IMR-90 (cell line): ENCODE data around the gene TTLL11. TPM values are rescaled to one million over a fixed set of nuclear protein-coding genes. Genes with fewer than 3 reads are reported as not detected.

Experiments
- ATAC-seq: fragments of 200-7000 bp; cut with Tn5 transposase; 2 replicates; pipeline ENCODE4 v1.9.1; 2020; ENCODE audit warnings: low read depth, mild to moderate bottlenecking, moderate library complexity
- BruUV-seq: library from RNA; stranded (reverse); fragments of 400-500 nt; replicated peaks from 2 replicates; lab custom pipeline; 2021; lab: Mats Ljungman, UMichigan
- CTCF ChIA-PET: fragments of 300-600 bp; formaldehyde crosslinking; extraction: SDS; loops from one replicate; lab custom pipeline; 2021; ENCODE audit warnings: antibody characterized with exemption; lab: Yijun Ruan, JAX
- POLR2A ChIA-PET: fragments of 300-600 bp; sonication (Branson Sonifier 250); formaldehyde crosslinking; loops from one replicate; lab custom pipeline; 2022; ENCODE audit warnings: antibody characterized with exemption; ENCODE audit not compliant: unreplicated experiment; lab: Charles Lee
- DNase-seq: peaks from one replicate; pipeline ENCODE4 v3.0.0; 2013
- H2AFZ ChIP-seq: replicated peaks from 2 replicates; pipeline ENCODE3; 2013; ENCODE audit warnings: low read length, mild to moderate bottlenecking; ENCODE audit not compliant: poor library complexity
- H2AK5ac ChIP-seq: 2 replicates; pipeline ENCODE4 v1.6.1; 2013; ENCODE audit warnings: low read depth, low read length, inconsistent platforms
- H2AK9ac ChIP-seq: replicated peaks from 2 replicates; pipeline ENCODE3; 2013; ENCODE audit warnings: mild to moderate bottlenecking, low read depth, low read length, moderate library complexity; ENCODE audit not compliant: poor library complexity
- H2BK120ac ChIP-seq: 2 replicates; pipeline ENCODE4 v1.6.1; 2013; ENCODE audit warnings: low read depth, low read length, inconsistent platforms
- H2BK15ac ChIP-seq: 3 replicates; pipeline ENCODE4 v1.6.1; 2013; ENCODE audit warnings: low read depth, low read length, inconsistent platforms
- H2BK20ac ChIP-seq: 2 replicates; pipeline ENCODE4 v1.6.1; 2013; ENCODE audit warnings: low read depth, mild to moderate bottlenecking, inconsistent platforms, low read length, moderate library complexity
- H2BK5ac ChIP-seq: 2 replicates; pipeline ENCODE4 v1.6.1; 2013; ENCODE audit warnings: mild to moderate bottlenecking, low read depth, low read length, inconsistent platforms; ENCODE audit not compliant: poor library complexity, severe bottlenecking
- H3K14ac ChIP-seq: replicated peaks from 2 replicates; pipeline ENCODE4 v1.6.1; 2013; ENCODE audit warnings: low read depth, low read length, inconsistent platforms
- H3K18ac ChIP-seq: 2 replicates; pipeline ENCODE4 v1.6.1; 2013; ENCODE audit warnings: low read depth, low read length, control low read depth
- H3K23ac ChIP-seq: 2 replicates; pipeline ENCODE4 v1.6.1; 2013; ENCODE audit warnings: low read depth, low read length, inconsistent platforms
- H3K27ac ChIP-seq: 2 replicates; pipeline ENCODE4 v1.5.1; 2013; ENCODE audit warnings: mild to moderate bottlenecking, control low read depth, low read length; ENCODE audit not compliant: insufficient read depth
- H3K27me3 ChIP-seq: 2 replicates; pipeline ENCODE4 v1.6.1; 2013; ENCODE audit warnings: low read length; ENCODE audit not compliant: control insufficient read depth, insufficient read depth
- H3K36me3 ChIP-seq: 2 replicates; pipeline ENCODE4 v1.6.1; 2013; ENCODE audit warnings: low read length, mixed read lengths; ENCODE audit not compliant: control insufficient read depth, insufficient read depth
- H3K4ac ChIP-seq: 2 replicates; pipeline ENCODE4 v1.6.1; 2013; ENCODE audit warnings: low read depth, low read length, inconsistent platforms
- H3K4me1 ChIP-seq: 2 replicates; pipeline ENCODE4 v1.6.1; 2013; ENCODE audit warnings: low read length, mixed read lengths; ENCODE audit not compliant: control insufficient read depth, insufficient read depth
- H3K4me2 ChIP-seq: 2 replicates; pipeline ENCODE4 v1.6.1; 2013; ENCODE audit warnings: low read depth, mild to moderate bottlenecking, control low read depth, low read length, moderate library complexity
- H3K4me3 ChIP-seq: 2 replicates; pipeline ENCODE4 v1.5.1; 2013; ENCODE audit warnings: low read depth, mild to moderate bottlenecking, control low read depth, low read length, moderate library complexity; ENCODE audit not compliant: insufficient read depth
- H3K56ac ChIP-seq: 2 replicates; pipeline ENCODE4 v1.6.1; 2013; ENCODE audit warnings: low read length, inconsistent platforms; ENCODE audit not compliant: insufficient read depth; ENCODE audit errors: extremely low read depth
- H3K79me1 ChIP-seq, 2 experiments: 2 replicates each; pipeline ENCODE4 v1.6.1; 2013; ENCODE audit warnings: low read length in 2 of 2, inconsistent platforms in 1 of 2, low read depth in 1 of 2
- H3K9ac ChIP-seq: 2 replicates; pipeline ENCODE4 v1.6.1; 2013; ENCODE audit warnings: low read depth, low read length, control low read depth
- H3K9me1 ChIP-seq: 2 replicates; pipeline ENCODE4 v1.6.1; 2013; ENCODE audit warnings: low read length, inconsistent platforms; ENCODE audit not compliant: insufficient read depth
- H3K9me3 ChIP-seq: 2 replicates; pipeline ENCODE4 v1.6.1; 2013; ENCODE audit warnings: low read length; ENCODE audit not compliant: control insufficient read depth, insufficient read depth
- H4K20me1 ChIP-seq: 2 replicates; pipeline ENCODE4 v1.6.1; 2013; ENCODE audit warnings: low read length, inconsistent platforms; ENCODE audit not compliant: insufficient read depth
- H4K5ac ChIP-seq: 2 replicates; pipeline ENCODE4 v1.6.1; 2013; ENCODE audit warnings: mild to moderate bottlenecking, low read depth, low read length, control low read depth
- H4K8ac ChIP-seq, 2 experiments: 2 replicates each; pipeline ENCODE4 v1.6.1; 2013; ENCODE audit warnings: low read depth in 2 of 2, low read length in 2 of 2, control low read depth in 1 of 2, inconsistent platforms in 1 of 2
- H4K91ac ChIP-seq: 2 replicates; pipeline ENCODE4 v1.6.1; 2013; ENCODE audit warnings: low read depth, low read length, inconsistent platforms; ENCODE audit not compliant: insufficient read depth
- MAFK ChIP-seq: IDR thresholded peaks from 2 replicates; pipeline ENCODE4 v1.6.1; 2012; ENCODE audit warnings: low read depth, low read length, improper control_type of control experiment
- NFE2L2 ChIP-seq: fragments of 150-350 bp; IDR thresholded peaks from 2 replicates; pipeline ENCODE4 v1.6.1; 2016; ENCODE audit warnings: low read depth, mild to moderate bottlenecking, low read length
- SMC3 ChIP-seq: fragments of 150-350 bp; IDR thresholded peaks from 2 replicates; pipeline ENCODE4 v1.6.1; 2016; ENCODE audit warnings: low read depth, mild to moderate bottlenecking, antibody characterized with exemption, low read length, moderate library complexity
- WGBS, 2 experiments: methylation state at CpG; one replicate each; pipeline versions ENCODE4 v1.1.5 to v1.1.7; 2013; ENCODE audit warnings: missing lambda C conversion rate in 2 of 2; ENCODE audit not compliant: insufficient read length in 1 of 2; ENCODE audit errors: extremely low coverage in 2 of 2; 5-methylcytosine and 5-hydroxymethylcytosine counted together
- dilution Hi-C: fragments of 300-500 bp; cut with HindIII; formaldehyde crosslinking; loops from one replicate; pipeline ENCODE4 v1.14.3; 2018; ENCODE audit warnings: low sequenced_read_pairs; ENCODE audit not compliant: unreplicated experiment
- in situ Hi-C: fragments of 300-500 bp; cut with MboI; formaldehyde crosslinking; loops from 3 replicates; pipeline ENCODE4 v1.14.3; 2019; ENCODE audit warnings: low sequenced_read_pairs, inconsistent platforms, mixed read lengths
- intact Hi-C: fragments of 100-400 bp; cut with micrococcal nuclease; formaldehyde crosslinking; loops from 2 replicates; pipeline ENCODE4 v1.10.0; 2022
- polyA plus RNA-seq, 3 experiments: library from polyadenylated mRNA; depleted of rRNA; stranded (reverse); fragments of >200 nt; gene quantifications; 2 replicates each; pipeline ENCODE4 v1.2.3, GENCODE V29; 2012; ENCODE audit warnings: low replicate concordance in 1 of 3
- total RNA-seq: library from RNA; depleted of rRNA; stranded (reverse); fragments of >200 nt; gene quantifications from 2 replicates; pipeline ENCODE4 v1.2.3, GENCODE V29; 2012

The TTLL11 gene
- total and polyA plus RNA-seq, 2 of the 4 experiments (the other 2 are of a cell fraction), result 2.0 to 4.6 TPM

- Histone ChIP-seq H3K14ac (no peak overlapping the region), H3K27ac (no peak overlapping the region), H3K9ac (no peak overlapping the region), H2AK9ac (no peak overlapping the region), H4K5ac (no peak overlapping the region), H2AFZ (no peak overlapping the region), H3K23ac (0 out of 2 replicates have a peak overlapping the region, but pooled peaks have one; percentile 60), H2BK15ac (no peak overlapping the region), H4K8ac (no peak overlapping the region), H3K9me3 (no peaks in the 10 kb centered on the region), H4K20me1 (peaks cover 16% of the 10 kb centered on the region), H3K4me3 (no peak overlapping the region), H2BK20ac (no peak overlapping the region), H3K56ac (no peak overlapping the region), H4K91ac (no peak overlapping the region), H2BK120ac (no peak overlapping the region), H3K79me1 (peaks cover 17 to 50% of the 10 kb centered on the region in 2 experiments), H3K18ac (no peak overlapping the region), H3K36me3 (no peaks in the 10 kb centered on the region), H2BK5ac (no peak overlapping the region), H3K27me3 (no peaks in the 10 kb centered on the region), H3K4me1 (peaks cover 11% of the 10 kb centered on the region), H3K4me2 (no peak overlapping the region), H2AK5ac (no peak overlapping the region), H3K4ac (no peak overlapping the region), H3K9me1 (peaks cover 9% of the 10 kb centered on the region)
- ChIA-PET CTCF (no interaction called here), POLR2A (no interaction called here)
- no TSS peak for BruUV-seq
- no peak for TF ChIP-seq MAFK
- TF ChIP-seq NFE2L2, result no peak
- TF ChIP-seq SMC3, result no peak
- no peak for ATAC-seq
- no CpG with 5 or more reads among the region's 9 CpGs for WGBS, 2 experiments
- dilution Hi-C loops (no loop called here), intact Hi-C loops (loop anchor here (5.0 kb wide), 1 partner anchor 47 kb away; no protein-coding TSS in a partner anchor), in situ Hi-C loops (no loop called here)
- DNase-seq, result no peak
Measured at GRCh38 chr9:122084026-122084675, 9.0 kb downstream of the TTLL11 start.
